Activated naive CD4-positive, alpha-beta T cell treated with anti-CD3 and anti-CD28 coated beads, Interleukin-2, amount 50 U/mL, for 24 hours (primary cell): ENCODE data around the gene GSTA2.
"Not testable (repeated sequence)": the region's sequence is repeated elsewhere in the genome, so short reads cannot be mapped to it uniquely, and the experiment has no call there.

Experiments
- H3K27ac Mint-ChIP-seq: one replicate; pipeline ENCODE4 v1.8.0; 2021; ENCODE audit warnings: mild to moderate bottlenecking, mixed read lengths
- H3K27me3 Mint-ChIP-seq: one replicate; pipeline ENCODE4 v1.8.0; 2021; ENCODE audit warnings: mixed read lengths
- H3K36me3 Mint-ChIP-seq: one replicate; pipeline ENCODE4 v1.8.0; 2021; ENCODE audit warnings: mixed read lengths
- H3K4me1 Mint-ChIP-seq: one replicate; pipeline ENCODE4 v1.8.0; 2021; ENCODE audit warnings: mixed read lengths
- H3K4me3 Mint-ChIP-seq: one replicate; pipeline ENCODE4 v1.8.0; 2021; ENCODE audit warnings: mild to moderate bottlenecking, mixed read lengths
- H3K9me3 Mint-ChIP-seq: one replicate; pipeline ENCODE4 v1.8.0; 2021; ENCODE audit warnings: mixed read lengths

Gene GSTA2

DNA sequence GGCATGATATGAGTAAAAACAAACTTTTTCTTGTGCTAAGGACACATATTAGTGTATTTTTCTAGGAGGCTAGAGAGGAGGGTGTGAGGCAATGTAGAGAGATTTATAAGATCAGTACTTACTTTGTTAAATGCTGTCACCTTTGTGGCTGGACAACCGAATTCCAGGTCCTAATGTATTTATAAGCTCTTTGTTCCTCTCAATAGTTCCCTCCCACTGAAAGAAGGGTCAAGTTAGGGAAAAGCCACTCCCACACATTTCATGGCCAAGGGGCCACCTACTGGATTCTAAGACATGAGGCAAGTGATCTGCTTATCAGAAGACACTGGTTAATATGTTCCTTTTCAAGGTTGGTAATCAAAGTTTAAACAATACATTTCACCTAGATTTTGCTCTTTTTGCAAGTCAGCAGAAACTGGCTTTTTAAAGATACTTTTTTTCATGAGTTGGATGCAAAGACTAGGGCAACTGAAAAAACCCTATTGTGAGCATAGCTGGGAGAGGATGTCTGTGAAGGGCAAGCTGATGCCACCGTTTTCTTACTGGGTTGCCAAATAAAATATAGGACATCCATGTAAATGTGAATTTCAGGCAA lies at the start of gene GSTA2:
Gene GSTA2 (minus strand): TSS at position 154 of the 595 bp plus-strand sequence. CDS start 5,528 bp downstream, outside the sequence.
- H3K36me3 Mint-ChIP-seq, H3K9me3 Mint-ChIP-seq, H3K27ac Mint-ChIP-seq, H3K4me1 Mint-ChIP-seq, H3K4me3 Mint-ChIP-seq, H3K27me3 Mint-ChIP-seq: not testable (repeated sequence)

DNA sequence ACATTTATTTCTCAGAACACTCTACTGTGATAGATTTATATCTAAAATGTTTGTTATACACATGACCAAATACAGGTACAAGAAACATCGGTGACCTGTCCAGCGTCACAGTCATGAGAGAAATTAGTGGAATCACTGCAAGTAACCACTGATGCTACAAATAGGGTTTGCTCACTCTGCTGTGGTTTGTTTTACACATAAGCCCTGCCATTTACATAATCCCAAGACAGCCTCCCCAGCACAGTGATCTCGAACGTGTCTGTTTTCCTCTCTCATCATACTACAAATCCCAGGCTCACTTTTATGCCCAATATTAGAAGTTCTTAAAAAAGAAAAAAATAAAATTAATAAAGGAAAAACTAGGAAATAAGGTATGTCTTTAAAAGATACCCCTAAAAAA lies 46.5 kb upstream of the GSTA2 start:
- not testable (repeated sequence) for H3K27ac Mint-ChIP-seq, H3K36me3 Mint-ChIP-seq, H3K27me3 Mint-ChIP-seq, H3K4me3 Mint-ChIP-seq, H3K4me1 Mint-ChIP-seq, H3K9me3 Mint-ChIP-seq

DNA sequence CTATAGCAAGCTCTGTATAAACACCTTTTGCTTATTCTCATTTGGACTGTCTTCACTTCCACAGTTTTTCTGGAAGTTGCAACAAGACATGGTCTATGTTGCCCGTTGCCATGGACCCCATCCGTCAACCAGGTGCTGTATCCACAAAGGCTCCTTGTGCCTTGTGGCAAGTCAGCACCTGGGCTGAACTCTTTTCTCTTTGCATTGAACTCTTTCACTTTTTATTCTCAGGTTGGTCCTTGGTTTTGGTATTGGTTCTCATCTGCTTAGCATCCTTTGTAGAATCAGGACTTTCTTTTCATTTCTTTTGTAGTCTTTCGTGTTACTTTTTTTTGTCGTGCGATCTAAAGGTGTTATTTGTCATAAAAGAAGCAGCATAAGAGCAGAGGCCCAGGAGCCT lies 45.4 kb upstream of the GSTA2 start:
- Mint-ChIP-seq H3K4me1 (no peaks in the 10 kb centered on the region), H3K27ac (no peak overlapping the region), H3K4me3 (no peak overlapping the region), H3K9me3 (no peaks in the 10 kb centered on the region), H3K27me3 (peaks cover 3% of the 10 kb centered on the region), H3K36me3 (no peaks in the 10 kb centered on the region)

DNA sequence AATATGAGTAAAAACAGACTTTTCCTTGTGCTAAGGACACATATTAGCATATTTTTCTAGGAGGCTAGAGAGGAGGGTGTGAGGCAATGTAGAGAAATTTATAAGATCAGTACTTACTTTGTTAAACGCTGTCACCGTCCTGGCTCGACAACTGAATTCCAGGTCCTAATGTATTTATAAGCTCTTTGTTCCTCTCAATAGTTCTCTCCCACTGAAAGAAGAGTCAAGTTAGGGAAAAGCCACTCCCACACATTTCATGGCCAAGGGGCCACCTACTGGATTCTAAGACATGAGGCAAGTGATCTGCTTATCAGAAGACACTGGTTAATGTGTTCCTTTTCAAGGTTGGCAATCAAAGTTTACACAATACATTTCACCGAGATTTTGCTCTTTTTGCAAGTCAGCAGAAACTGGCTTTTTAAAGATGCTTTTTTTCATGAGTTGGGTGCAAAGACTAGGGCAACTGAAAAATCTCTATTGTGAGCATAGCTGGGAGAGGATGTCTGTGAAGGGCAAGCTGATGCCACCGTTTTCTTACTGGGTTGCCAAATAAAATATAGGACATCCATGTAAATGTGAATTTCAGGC lies 40.5 kb upstream of the GSTA2 start, which contains the start of gene GSTA1:
Gene GSTA1 (minus strand): TSS at position 149 of the 588 bp plus-strand sequence. CDS start 4,549 bp downstream, outside the sequence.
- not testable (repeated sequence) for H3K36me3 Mint-ChIP-seq, H3K4me3 Mint-ChIP-seq, H3K27me3 Mint-ChIP-seq, H3K9me3 Mint-ChIP-seq, H3K27ac Mint-ChIP-seq, H3K4me1 Mint-ChIP-seq

DNA sequence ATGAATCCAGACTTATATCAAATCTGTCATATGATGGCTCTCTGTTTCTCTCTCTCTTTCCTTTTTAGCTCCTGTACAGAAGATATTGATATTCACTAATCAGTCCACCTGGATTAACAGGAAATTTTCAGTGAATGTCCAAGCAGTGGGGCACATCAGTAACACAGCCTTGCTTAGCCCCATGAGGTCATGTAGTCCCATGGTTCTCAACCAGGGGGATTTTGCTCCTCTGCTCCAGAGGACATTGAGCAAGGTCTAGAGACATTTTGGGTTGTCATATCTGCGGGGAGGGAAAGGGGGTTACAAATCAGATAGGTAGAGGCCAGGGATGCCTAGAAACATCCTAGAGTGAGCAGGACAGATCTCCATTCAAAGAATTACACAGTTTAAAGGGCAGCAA lies 39.5 kb upstream of the GSTA2 start:
- no peak overlapping the region for H3K4me3 Mint-ChIP-seq

DNA sequence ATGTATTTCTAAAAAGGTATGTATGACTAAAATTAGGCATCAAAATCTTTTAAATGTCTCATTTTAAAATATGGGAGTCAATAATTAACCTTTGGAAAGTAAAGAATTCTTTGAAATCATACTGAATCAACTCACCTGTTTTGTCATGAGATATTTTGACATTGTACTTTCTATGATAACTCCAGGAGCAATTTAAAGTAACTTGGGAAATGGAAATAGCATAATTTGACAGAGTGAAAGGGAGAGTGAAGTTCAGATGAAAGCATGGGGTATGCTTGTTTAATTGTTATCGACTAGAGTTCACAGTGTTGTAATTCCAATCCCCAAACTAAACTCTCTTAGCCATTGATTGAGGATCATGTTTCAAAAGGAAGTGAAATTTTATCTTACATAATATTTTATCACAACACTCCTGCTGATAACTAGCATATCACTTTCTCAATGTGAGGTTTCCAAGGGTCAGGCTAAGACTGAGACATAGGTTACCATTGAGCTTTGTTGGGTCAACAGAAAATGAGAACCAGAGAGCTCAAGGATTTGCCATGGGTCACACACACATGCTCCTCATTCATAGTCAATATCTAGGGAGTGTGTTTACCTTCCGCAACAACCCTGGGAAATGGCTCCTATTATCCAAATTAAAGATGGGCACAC lies 38.0 kb upstream of the GSTA2 start:
- Mint-ChIP-seq H3K4me1 (no peaks in the 10 kb centered on the region), H3K9me3 (no peaks in the 10 kb centered on the region), H3K4me3 (no peak overlapping the region), H3K27ac (no peak overlapping the region), H3K27me3 (peaks cover 11% of the 10 kb centered on the region), H3K36me3 (no peaks in the 10 kb centered on the region)

More for the DNA sequence above, 39.5 kb upstream of the GSTA2 start:
- no peaks in the 10 kb centered on the region for H3K9me3 Mint-ChIP-seq
- peaks cover 8% of the 10 kb centered on the region for H3K27me3 Mint-ChIP-seq
- no peak overlapping the region for H3K27ac Mint-ChIP-seq
- no peaks in the 10 kb centered on the region for H3K36me3 Mint-ChIP-seq
- no peaks in the 10 kb centered on the region for H3K4me1 Mint-ChIP-seq

DNA sequence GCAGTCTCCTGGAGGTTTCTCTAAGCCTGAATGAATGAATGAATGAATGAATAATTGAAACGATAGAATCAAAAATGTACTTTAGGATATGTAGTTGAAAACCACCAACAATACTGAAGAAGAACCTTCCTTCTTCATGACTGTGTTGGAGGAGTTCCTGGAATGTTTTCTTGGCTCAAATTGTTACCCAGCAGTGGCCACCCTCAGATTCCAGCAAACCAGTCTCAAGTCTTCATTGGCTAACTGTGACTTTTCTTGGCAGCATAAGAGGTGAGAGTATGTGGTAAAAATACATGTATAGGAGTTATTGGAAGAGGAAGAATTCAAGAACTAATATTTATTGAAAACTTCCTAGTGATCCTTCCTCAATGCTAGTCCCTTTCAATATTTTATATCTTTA lies 36.0 kb upstream of the GSTA2 start:
- peaks cover 13% of the 10 kb centered on the region for H3K27me3 Mint-ChIP-seq
- H3K4me1 Mint-ChIP-seq, H3K36me3 Mint-ChIP-seq, H3K4me3 Mint-ChIP-seq, H3K27ac Mint-ChIP-seq, H3K9me3 Mint-ChIP-seq: not testable (repeated sequence)

DNA sequence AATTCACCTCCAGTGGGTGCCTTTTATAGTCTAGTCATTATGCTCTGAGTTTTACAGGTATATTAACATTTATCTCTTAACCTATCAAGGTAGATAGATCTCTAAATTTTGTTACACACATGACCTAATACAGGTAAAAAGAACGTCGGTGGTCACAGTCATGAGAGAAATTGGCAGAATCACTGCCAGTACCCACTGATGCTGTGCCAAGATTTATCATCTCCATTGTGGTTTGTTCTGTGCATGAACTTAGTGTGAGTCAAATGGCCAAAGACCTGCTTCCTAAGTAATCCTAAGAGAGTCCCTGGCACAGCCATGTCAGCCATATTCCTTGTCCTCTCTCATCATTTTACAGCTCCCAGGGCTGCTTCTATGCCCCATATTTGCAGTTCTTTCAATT lies 31.1 kb upstream of the GSTA2 start:
- not testable (repeated sequence) for H3K4me3 Mint-ChIP-seq, H3K36me3 Mint-ChIP-seq, H3K4me1 Mint-ChIP-seq, H3K9me3 Mint-ChIP-seq, H3K27ac Mint-ChIP-seq, H3K27me3 Mint-ChIP-seq

DNA sequence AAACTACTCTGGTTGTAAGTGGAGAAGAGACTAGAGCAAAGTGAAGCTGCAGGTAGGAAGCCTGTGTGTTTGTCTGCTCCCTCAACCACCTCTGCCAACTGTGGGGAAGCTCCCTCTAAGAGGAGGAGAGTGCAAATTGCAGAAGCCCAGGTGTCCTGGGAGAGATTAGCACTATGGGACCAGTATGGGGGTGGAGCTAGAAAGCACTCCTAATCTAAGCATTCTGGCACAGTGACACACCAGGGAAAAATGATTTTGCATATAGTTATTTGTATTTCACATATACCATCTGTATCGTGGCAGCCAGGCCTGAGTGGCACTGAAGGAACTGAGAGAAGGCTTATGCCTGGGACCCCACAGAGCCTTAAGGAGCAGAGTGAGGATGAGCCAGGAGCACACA lies 27.6 kb upstream of the GSTA2 start:
- peaks cover 4% of the 10 kb centered on the region for H3K27me3 Mint-ChIP-seq
- no peak overlapping the region for H3K4me3 Mint-ChIP-seq
- H3K4me1 Mint-ChIP-seq: no peaks in the 10 kb centered on the region
- H3K9me3 Mint-ChIP-seq: peaks cover 4% of the 10 kb centered on the region
- H3K36me3 Mint-ChIP-seq: no peaks in the 10 kb centered on the region
- no peak overlapping the region for H3K27ac Mint-ChIP-seq

DNA sequence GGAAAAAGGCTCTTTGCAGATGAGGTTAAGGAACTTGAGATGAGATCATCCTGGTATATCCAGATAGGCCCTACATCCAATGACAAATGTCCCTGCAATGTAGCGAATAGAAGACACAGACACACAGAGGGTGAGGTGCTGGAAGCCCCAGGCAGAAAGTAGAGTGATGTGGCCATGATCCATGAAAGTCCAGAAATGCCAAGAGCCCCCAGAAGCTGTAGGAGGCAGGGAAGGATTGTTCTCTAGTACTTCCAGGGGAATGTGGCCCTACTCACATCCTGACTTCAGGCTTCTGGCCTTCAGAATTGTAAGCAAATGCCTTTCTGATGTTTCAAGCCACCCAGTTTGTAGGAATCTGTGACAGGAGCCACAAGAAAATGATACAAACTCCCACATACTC lies 26.4 kb upstream of the GSTA2 start:
- H3K4me3 Mint-ChIP-seq, H3K27me3 Mint-ChIP-seq, H3K9me3 Mint-ChIP-seq, H3K36me3 Mint-ChIP-seq, H3K4me1 Mint-ChIP-seq, H3K27ac Mint-ChIP-seq: not testable (repeated sequence)

DNA sequence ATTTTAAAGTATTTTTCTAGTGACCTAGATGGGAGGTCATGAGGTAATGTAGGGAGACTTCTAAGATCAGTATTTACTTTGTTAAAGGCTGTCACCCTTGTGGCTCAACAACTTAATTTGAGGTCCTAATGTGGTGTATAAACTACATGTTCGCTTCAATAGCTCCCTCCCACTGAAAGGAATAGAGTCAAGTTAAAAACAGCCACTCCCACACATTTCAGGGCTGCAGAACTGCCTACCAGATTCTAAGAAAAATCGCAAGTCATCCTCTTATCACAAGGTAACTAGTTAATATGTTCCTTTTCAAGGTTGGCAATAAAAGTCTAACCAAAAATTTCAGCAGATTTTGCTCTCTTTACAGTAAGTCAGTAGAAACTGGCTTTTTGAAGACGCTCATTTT lies 25.2 kb upstream of the GSTA2 start:
- H3K9me3 Mint-ChIP-seq: peaks cover 4% of the 10 kb centered on the region
- peaks cover 4% of the 10 kb centered on the region for H3K27me3 Mint-ChIP-seq
- H3K4me1 Mint-ChIP-seq: no peaks in the 10 kb centered on the region
- H3K4me3 Mint-ChIP-seq: no peak overlapping the region
- no peak overlapping the region for H3K27ac Mint-ChIP-seq
- H3K36me3 Mint-ChIP-seq: no peaks in the 10 kb centered on the region

DNA sequence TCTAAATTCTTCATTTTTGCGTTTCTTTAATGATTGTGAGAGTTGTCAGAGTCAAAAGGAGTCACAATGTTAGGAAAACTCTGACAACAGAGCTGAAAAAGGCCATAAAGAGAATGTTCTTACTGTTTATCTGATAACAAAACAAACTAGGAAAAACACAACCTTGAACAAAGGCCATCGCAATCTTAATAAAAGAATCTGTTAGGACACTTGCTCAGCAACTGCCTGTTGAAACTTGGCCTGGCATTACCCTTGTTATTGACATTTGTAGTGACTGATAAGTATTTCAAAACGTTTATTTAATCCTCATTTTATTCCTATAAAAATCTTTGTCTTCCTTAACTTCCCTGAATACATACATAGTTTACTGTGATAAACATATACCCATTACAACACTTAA lies 24.6 kb upstream of the GSTA2 start:
- no peak overlapping the region for H3K27ac Mint-ChIP-seq
- no peaks in the 10 kb centered on the region for H3K36me3 Mint-ChIP-seq

DNA sequence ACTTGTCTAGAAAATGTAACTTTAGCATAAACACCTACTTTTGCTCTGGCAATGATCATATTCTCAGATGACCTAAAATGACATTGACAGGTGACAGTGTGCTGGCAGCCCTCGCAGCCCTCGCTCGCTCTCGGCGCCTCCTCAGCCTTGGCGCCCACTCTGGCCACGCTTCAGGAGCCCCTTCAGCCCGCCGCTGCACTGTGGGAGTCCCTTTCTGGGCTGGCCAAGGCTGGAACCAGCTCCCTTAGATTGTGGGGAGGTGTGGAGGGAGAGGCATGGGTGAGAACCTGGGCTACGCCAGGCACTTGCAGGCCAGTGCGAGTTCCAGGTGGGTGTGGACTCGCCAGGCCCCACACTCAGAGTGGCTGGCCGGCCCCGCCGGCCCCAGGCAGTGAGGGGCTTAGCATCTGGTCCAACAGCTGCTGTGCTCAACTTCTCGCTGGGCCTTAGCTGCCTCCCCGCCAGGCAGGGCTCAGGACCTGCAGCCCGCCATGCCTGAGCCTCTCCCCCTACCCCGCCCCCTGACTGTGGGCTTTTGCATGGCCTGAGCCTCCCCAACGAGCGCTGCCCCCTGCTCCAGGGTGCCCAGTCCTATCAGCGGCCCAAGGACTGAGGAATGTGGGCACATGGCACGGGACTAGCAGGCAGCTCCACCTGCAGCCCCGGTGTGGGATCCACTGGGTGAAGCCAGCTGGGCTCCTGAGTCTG lies 23.1 kb upstream of the GSTA2 start:
- Mint-ChIP-seq H3K4me1 (no peaks in the 10 kb centered on the region), H3K36me3 (no peaks in the 10 kb centered on the region), H3K4me3 (no peak overlapping the region), H3K9me3 (no peaks in the 10 kb centered on the region), H3K27me3 (peaks cover 7% of the 10 kb centered on the region), H3K27ac (no peak overlapping the region)

More for the DNA sequence above, 24.6 kb upstream of the GSTA2 start:
- Mint-ChIP-seq H3K4me3 (no peak overlapping the region), H3K9me3 (peaks cover 4% of the 10 kb centered on the region), H3K27me3 (peaks cover 6% of the 10 kb centered on the region), H3K4me1 (no peaks in the 10 kb centered on the region)

DNA sequence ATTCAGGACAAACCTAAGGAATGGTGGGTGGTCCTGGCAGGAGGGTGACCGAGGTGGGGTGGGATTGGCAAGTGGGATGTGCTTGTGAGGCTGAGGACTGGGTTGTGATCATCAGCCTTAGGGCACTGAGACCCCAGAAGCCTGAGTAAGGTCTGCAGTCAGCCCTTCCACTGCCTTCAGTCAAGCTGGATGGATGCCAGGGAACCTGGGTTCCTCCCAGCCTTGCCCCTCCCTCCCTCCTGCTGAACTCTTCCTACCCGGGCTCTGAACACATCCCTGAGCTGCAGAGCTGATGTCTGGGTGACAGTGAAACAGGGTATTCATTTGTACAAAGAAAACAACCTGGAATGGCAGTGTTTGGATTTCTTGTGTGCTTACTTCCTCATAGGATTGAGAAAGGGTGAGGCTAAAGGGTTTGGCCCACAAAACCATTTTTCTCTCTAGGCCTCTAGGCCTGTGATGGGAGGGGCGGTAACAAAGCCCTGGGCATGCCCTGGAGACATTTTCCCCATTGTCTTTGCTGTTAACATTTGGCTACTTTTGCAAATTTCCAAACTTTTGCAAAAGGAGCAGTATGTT lies 19.5 kb upstream of the GSTA2 start:
- peaks cover 14% of the 10 kb centered on the region for H3K27me3 Mint-ChIP-seq
- H3K36me3 Mint-ChIP-seq, H3K27ac Mint-ChIP-seq, H3K4me3 Mint-ChIP-seq, H3K4me1 Mint-ChIP-seq, H3K9me3 Mint-ChIP-seq: not testable (repeated sequence)

DNA sequence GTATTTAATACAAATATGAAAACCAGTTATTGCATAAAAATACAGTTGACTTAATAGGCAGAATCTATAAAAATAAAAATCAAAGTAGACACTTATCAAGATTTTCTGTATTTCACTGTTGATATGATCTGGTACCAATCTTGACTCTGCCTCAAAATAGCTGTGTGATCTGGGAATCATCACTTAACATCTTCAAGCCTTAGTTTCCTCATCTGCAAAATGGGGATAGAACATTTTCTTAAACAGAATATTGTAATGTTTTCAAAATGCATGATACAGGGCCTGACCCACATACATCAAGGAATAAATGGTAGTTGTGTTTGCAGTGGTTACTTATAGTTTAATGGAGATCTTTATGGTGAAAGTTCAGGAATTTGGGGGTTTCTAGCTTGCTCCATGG lies 18.9 kb upstream of the GSTA2 start:
- not testable (repeated sequence) for H3K4me1 Mint-ChIP-seq, H3K4me3 Mint-ChIP-seq, H3K36me3 Mint-ChIP-seq, H3K9me3 Mint-ChIP-seq, H3K27ac Mint-ChIP-seq
- H3K27me3 Mint-ChIP-seq: peaks cover 15% of the 10 kb centered on the region

DNA sequence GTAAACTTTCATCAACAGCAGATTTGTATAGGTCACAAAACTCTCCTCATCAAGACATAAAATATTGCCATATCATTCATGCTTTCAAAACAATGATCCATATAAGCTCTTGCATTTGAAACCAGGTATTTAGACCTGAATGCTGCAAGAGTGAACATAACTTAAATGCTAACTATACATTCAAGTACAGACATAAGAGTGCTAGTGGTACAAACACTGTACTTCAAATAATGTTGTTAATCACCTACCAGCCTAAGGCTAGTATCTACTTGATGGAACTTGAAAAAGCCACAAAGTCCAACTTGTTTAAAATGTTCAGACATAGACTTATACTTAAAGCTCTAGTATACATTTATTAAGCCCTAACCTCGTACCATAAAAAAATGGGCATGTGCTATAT lies 16.0 kb upstream of the GSTA2 start:
- no peak overlapping the region for H3K27ac Mint-ChIP-seq
- H3K4me3 Mint-ChIP-seq: no peak overlapping the region
- H3K27me3 Mint-ChIP-seq: peaks cover 25% of the 10 kb centered on the region
- no peaks in the 10 kb centered on the region for H3K4me1 Mint-ChIP-seq
- no peaks in the 10 kb centered on the region for H3K9me3 Mint-ChIP-seq
- H3K36me3 Mint-ChIP-seq: no peaks in the 10 kb centered on the region
